Activated CD4-positive, alpha-beta T cell treated with anti-CD3 and anti-CD28 coated beads for 4 hours (primary cell): Measurements from ENCODE around the gene SGPP1.
"Not testable (repeated sequence)": the region's sequence is repeated elsewhere in the genome, so short reads cannot be mapped to it uniquely, and the experiment has no call there.

ENCODE experiments used
- DNase-seq, 2 donors: peaks; one replicate each; pipeline ENCODE4 v3.0.0-alpha.2; 2020

SGPP1 gene

DNA sequence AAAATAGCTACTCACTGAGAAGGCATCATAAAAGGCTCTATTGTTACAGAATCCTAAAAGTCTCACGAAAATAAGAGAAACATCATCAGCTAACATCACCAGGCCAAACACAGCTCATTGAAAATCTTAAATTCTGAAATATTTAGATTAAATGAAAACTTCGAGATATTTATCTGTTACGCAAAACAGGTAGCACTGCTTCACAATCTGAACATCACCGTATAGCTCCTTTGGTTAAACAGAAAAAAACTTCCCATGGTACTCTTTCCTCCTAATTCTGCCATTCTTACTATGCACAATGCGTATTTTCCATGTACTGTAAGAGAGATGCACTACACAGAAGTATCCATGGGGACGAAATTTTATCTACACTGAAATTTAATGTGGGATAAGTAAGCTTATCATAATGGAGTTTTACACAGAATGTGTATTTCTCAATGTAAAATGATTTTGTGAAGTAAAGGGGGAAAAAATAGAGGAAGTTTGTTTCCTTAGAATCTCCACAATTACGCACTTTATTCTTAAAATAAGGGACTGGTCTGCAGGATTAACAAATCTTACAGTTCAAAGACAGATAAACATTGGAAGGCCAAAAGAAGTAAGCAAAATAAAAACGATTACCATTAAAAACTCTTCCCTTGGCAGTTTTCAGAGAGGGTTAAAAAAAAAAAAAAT, 1.9 kb downstream of the SGPP1 start:
- DNase-seq: no peak

DNA sequence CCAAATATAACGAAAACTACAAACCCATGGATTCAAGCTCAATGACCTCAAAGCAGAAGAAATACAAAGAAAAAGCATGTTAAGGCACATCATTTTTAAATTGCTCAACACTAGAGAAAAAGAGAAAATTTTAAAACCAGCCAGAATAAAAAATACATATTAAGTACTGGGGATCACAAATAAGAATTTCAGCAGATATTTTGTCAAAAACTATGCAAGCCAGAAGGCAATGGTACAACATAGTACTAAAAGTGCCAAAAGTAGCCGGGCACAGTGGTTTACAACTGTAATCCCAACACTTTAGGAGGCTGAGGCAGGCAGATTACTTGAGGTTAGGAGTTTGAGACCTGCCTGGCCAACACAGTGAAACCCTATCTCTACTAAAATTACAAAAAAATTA, 10.2 kb downstream of the SGPP1 start:
- no peak for DNase-seq

DNA sequence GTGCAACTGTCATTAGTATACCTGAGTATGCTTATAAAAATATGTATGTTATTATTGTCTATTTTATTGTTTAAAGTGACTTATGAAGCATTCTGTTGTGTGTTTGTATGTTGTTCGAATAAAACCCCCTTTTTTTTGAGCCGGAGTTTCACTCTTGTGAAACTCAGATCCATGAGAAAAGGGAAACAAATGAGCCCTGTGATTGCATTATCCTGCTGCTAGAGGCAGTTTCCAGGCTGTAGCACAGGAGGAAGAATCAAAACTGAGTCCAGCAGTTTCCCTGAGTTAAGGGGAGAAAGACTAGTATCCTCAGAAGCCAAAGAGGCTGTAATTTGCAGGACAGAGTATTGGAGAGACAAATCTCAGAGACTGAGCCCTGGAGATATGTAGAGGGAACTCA, 12.5 kb downstream of the SGPP1 start:
- no peak for DNase-seq

GRCh38 chr14:63713764-63714163, 14.1 kb downstream of the SGPP1 start:
- no peak for DNase-seq

- DNase-seq: no peak
Observed at GRCh38 chr14:63713058-63713457, 14.8 kb downstream of the SGPP1 start.

- DNase-seq: no peak
Observed at GRCh38 chr14:63712123-63712522, 15.7 kb downstream of the SGPP1 start.

GRCh38 chr14:63710497-63710896, 17.4 kb downstream of the SGPP1 start:
- no peak for DNase-seq

GRCh38 chr14:63709589-63709988, 18.3 kb downstream of the SGPP1 start:
- no peak for DNase-seq

DNA sequence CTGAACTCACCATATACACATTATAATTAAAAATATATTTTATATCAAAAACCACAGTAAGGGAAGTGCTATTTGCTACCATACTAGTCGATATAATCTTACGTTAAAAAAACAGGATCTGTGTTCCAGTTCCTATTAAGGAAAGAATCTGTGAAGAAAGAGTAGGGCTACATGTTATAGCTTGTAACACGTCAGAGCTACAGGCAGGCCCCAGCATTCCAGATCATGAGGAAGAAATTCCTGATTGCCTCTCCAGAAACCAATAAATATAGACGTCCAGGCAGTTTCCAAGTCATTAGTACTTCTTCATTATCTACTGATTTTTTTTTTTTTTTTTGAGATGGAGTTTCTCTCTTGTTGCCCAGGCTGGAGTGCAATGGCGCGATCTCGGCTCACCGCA, 20.6 kb downstream of the SGPP1 start:
- no peak for DNase-seq

DNA sequence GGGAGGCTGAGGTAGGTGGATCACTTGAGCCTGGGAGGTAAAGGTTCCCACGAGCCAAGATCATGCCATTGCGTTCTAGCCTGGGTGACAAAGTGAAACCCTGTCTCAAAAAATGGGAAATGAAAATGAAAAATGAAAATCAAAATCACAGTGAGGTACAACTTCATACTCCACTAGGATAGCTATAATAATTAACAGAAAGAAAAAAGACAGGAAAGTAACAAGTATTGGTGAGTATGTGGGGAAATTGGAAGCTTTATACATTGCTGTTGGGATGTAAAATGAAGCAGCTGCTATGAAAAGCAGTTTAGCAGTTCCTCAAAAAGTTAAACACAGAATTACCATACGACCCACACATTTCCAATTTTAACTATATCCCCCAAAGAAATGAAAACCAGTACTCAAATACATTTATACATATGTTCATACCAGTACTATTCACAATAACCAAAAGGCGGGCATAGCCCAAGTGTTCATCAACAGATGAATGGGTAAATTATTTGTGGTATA, 22.2 kb downstream of the SGPP1 start:
- no peak for DNase-seq

DNA sequence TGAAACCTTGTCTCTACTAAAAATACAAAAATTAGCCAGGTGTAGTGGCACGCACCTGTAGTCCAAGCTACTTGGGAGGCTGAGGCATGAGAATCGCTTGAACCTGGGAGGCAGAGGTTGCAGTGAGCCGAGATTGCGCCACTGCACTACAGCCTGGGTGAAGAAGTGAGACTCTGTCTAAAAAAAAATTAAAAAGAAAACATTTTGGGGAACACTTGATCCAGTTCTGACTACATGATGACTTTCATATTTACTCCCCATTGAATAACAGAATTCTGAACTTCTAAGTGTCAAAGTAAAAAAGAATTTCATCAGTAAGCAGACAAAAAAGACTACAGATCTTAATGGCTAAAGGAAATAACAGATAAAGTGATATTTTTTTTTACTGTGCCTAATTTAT, 25.3 kb downstream of the SGPP1 start:
- DNase-seq: not testable (repeated sequence)

GRCh38 chr14:63701606-63702299, 26.1 kb downstream of the SGPP1 start:
- DNase-seq: no peak

DNA sequence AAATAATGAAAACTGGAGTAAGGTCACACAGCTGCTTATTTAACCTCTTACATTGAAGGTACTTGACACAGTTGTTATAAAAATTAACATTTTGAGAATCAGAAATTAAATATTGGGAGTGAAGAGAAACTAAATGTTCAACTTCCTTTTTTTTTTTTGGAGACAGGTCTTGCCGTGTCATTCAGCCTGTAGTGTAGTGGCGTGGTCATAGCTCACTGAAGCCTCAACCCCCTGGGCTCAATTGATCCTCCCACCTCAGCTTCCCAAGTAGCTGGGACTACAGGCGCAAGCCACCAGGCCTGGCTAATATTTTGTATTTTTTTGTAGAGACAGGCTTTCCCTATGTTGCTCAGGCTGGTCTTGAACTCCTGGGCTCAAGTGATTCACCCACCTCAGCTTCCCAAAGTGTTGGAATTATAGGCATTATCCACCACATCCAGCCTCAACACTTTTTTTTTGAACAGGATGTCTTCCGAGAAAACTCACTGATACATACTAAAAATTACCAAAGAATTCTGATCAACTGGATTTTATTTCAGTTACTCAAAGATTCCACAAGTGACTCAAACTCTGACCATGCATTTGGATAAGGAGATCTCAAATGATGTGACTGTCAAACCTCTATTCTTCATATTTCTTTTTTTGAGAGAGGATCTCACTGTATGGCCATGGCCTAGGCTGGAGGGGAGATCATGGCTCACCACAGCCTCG, 35.4 kb downstream of the SGPP1 start:
- no peak for DNase-seq

DNA sequence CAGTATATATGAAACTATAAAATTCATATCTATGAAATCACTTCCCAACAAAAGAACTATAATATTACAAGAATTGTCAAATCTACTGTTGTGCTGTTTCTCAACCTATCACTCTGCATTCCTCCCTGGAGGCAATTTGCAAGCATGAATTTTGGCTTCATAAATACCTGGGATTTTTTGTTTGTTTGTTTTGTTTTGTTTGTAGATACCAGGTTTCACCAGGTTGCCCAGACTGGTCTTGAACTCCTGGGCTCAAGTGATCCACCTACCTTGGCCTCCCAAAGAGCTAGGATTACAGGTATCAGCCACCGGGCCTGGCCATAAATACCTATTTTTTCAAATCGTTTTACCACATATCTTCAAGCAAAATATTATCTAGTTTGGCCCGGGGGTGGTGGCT, 38.7 kb downstream of the SGPP1 start:
- DNase-seq: no peak

DNA sequence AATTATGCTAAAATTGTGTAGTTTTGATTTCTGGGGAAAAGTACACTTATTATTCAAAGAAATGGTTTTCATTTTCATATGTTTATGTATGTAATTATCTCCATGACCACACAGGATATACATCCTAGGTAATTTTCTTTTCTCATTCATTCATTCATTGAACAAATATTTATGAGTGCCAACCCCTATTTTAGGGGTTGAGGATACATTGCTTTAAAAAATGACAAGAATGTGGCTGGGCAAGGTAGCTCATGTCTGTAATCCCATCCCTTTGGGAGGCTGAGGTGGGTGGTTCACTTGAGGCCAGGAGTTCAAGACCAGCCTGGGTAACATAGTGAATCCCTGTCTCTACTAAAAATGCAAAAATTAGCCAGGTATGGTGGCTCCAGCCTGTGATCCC, 40.9 kb downstream of the SGPP1 start:
- DNase-seq: no peak

GRCh38 chr14:63685401-63685800, 42.5 kb downstream of the SGPP1 start:
- no peak for DNase-seq

DNA sequence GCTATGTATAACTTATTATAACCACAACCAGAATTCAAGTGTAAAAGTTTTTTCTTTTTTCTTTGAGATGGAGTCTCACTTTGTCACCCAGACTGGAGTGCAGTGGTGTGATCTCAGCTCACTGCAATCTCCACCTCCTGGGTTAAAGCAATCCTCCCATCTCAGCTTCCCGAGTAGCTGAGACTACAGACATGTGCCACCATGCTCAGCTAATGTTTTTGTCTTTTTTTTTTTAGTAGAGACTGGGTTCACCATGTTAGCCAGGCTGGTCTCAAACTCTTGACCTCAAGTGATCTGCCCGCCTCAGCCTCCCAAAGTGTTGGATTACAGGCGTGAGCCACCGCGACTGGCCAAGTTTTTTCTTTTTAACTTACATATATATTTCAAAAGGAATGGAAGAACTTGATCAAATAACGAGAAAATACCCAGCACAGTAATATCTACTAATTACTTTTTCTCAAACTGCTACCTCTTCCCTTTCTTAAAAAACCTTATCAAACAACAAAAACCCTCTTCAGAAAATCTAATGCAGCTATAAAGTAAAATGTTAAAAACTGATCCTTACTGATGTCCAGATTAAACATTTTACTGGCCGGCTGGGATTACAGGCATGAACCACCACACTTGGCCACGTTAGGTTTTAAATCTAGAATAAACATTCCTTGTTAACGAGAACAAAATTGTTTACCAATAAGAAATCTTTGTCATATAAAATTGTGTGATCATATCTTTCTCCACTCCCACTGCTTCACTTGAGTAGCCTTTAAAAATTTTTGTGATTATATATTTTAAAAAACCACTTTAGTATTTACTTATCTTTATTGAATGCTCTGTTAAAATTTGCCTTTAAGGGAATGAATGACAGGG, 44.9 kb downstream of the SGPP1 start:
- DNase-seq: no peak

- DNase-seq: no peak
Observed at GRCh38 chr14:63678536-63678935, 49.3 kb downstream of the SGPP1 start.

GRCh38 chr14:63677891-63678379, 49.9 kb downstream of the SGPP1 start:
- no peak for DNase-seq

- no peak for DNase-seq
Observed at GRCh38 chr14:63676615-63677014, 51.2 kb downstream of the SGPP1 start.

DNA sequence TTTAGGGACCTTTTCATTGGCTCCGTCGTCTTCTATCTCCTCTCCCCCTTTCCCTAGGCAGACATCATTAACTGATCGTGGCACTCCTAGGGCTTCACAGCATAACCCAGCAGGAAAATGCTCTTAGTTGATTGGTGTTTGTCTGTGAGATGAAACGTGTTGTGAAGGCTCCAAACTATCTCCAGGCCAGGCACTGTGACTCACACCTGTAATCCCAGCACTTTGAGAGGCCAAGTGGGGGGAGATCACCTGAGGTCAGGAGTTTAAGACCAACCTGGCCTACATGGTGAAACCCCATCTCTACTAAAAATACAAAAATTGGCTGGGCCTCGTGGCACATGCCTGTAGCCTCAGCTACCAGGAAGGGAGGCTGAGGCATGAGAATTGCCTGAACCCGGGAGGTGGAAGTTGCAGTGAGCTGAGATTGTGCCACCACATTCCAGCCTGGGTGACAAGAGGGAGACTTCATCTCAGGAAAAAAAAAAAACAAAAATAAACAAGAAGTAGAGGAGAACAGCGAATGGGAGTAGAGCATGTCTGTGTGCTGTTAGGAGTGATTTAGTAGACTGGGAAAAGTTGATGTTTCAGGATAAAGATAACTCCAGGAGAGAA, 53.9 kb downstream of the SGPP1 start:
- no peak for DNase-seq

DNA sequence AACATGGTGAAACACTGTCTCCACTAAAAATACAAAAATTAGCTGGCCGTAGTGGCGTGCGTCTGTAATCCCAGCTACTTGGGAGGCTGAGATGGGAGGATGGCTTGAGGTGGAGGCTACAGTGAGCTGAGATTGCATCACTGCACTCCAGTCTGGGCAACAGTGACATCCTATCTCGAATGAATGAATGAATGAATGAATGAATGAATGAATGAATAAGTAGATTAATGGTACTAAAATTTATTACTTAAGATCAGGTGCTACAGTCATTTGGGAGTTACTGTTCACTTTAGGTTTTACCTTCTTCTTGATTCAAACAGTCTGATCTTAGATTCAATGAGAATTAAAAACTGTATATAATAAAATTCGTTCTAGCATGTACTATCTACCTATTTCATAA, 54.6 kb downstream of the SGPP1 start:
- no peak for DNase-seq
